Vagina (tissue), 2 donors: ENCODE measurements around the gene EXO1. TPM values are rescaled to one million over a fixed set of nuclear protein-coding genes. Genes with fewer than 3 reads are reported as not detected.

Source experiments
- DNase-seq, 2 donors: peaks; one replicate each; pipeline ENCODE4 v3.0.0-alpha.2; 2017; ENCODE audit errors: extremely low spot score in 2 of 2
- H3K27ac ChIP-seq: fragments of 200-600 bp; sonication (generic); one replicate; pipeline ENCODE4 v1.5.1; 2019
- H3K27me3 ChIP-seq: fragments of 200-600 bp; sonication (generic); one replicate; pipeline ENCODE4 v1.5.1; 2019
- H3K36me3 ChIP-seq, 2 donors: fragments of 200-600 bp; sonication (generic); one replicate each; pipeline ENCODE4 v1.5.1; 2017 to 2019
- H3K4me1 ChIP-seq: fragments of 200-600 bp; sonication (generic); one replicate; pipeline ENCODE4 v1.5.1; 2019
- H3K4me3 ChIP-seq, 2 donors: fragments of 200-600 bp; sonication (generic); 1 replicate in 1 of 2; 2 replicates in 1 of 2; pipeline ENCODE4 v1.5.1; 2016 to 2019
- H3K9me3 ChIP-seq: fragments of 200-600 bp; sonication (generic); one replicate; pipeline ENCODE4 v1.5.1; 2019
- CTCF ChIP-seq, 3 experiments: fragments of 450-650 bp in 2 of 3; fragments of 200-600 bp in 1 of 3; sonication (generic) in 1 of 3; IDR thresholded peaks; one replicate each; pipeline ENCODE4 v1.5.1; 2017 to 2019; ENCODE audit warnings: antibody characterized with exemption in 3 of 3, mild to moderate bottlenecking in 2 of 3, moderate library complexity in 2 of 3
- POLR2A ChIP-seq, 2 donors: fragments of 450-650 bp; IDR thresholded peaks; one replicate each; pipeline ENCODE4 v1.6.1; 2017; ENCODE audit warnings: antibody characterized with exemption in 2 of 2, mild to moderate bottlenecking in 2 of 2, moderate library complexity in 2 of 2
- POLR2AphosphoS5 ChIP-seq, 2 donors: sonication (generic); formaldehyde crosslinking; IDR thresholded peaks; one replicate each; pipeline ENCODE4 v1.9.0; 2017; ENCODE audit warnings: antibody characterized with exemption in 2 of 2, mild to moderate bottlenecking in 2 of 2, low read depth in 1 of 2; ENCODE audit not compliant: insufficient read depth in 1 of 2
- intact Hi-C: fragments of 100-400 bp; cut with DNase I; formaldehyde crosslinking; loops from one replicate; pipeline ENCODE4 v1.15.1; 2023
- total RNA-seq: library from RNA; depleted of rRNA; stranded (reverse); fragments of >200 nt; gene quantifications from one replicate; pipeline ENCODE4 v1.2.3, GENCODE V29; 2016

Gene EXO1
- total RNA-seq, 1 donor from 2014 or later: 10.6 TPM

- TF ChIP-seq POLR2A (IDR thresholded peaks at IDR 0.05) (no peak), CTCF (IDR thresholded peaks at IDR 0.05) (no peak), POLR2AphosphoS5 (IDR thresholded peaks at IDR 0.05; ENCODE audit: insufficient read depth in 1 of 2, low read depth in 1 of 2) (no peak)
- no peaks in the 10 kb centered on the region for H3K27me3 ChIP-seq
- H3K9me3 ChIP-seq: no peaks in the 10 kb centered on the region
- H3K36me3 ChIP-seq: no peaks in the 10 kb centered on the region
- no peak overlapping the region for H3K4me3 ChIP-seq
- no peak for DNase-seq
- intact Hi-C loops: no loop called here
- H3K4me1 ChIP-seq: no peaks in the 10 kb centered on the region
- no peak overlapping the region for H3K27ac ChIP-seq
Observed at GRCh38 chr1:241808265-241808664, 39.7 kb upstream of the EXO1 start.

- H3K9me3 ChIP-seq: no peaks in the 10 kb centered on the region
- H3K36me3 ChIP-seq: no peaks in the 10 kb centered on the region
- no peak for DNase-seq
- H3K4me1 ChIP-seq: no peaks in the 10 kb centered on the region
- H3K4me3 ChIP-seq: no peak overlapping the region
- TF ChIP-seq POLR2A (IDR thresholded peaks at IDR 0.05): no peak
- no peak for TF ChIP-seq POLR2AphosphoS5 (IDR thresholded peaks at IDR 0.05; ENCODE audit: insufficient read depth in 1 of 2, low read depth in 1 of 2)
- no peaks in the 10 kb centered on the region for H3K27me3 ChIP-seq
- H3K27ac ChIP-seq: no peak overlapping the region
- intact Hi-C loops: no loop called here
Observed at GRCh38 chr1:241810769-241811405, 37.1 kb upstream of the EXO1 start.

GRCh38 chr1:241813768-241814320, 34.2 kb upstream of the EXO1 start:
- Histone ChIP-seq H3K36me3 (no peaks in the 10 kb centered on the region), H3K4me1 (no peaks in the 10 kb centered on the region), H3K4me3 (no peak overlapping the region), H3K27ac (no peak overlapping the region), H3K9me3 (no peaks in the 10 kb centered on the region), H3K27me3 (no peaks in the 10 kb centered on the region)
- no peak for DNase-seq
- intact Hi-C loops: no loop called here
- TF ChIP-seq POLR2A (IDR thresholded peaks at IDR 0.05) (no peak), POLR2AphosphoS5 (IDR thresholded peaks at IDR 0.05; ENCODE audit: insufficient read depth in 1 of 2, low read depth in 1 of 2) (no peak), CTCF (IDR thresholded peaks at IDR 0.05) (no peak)

GRCh38 chr1:241816008-241816407, 32.0 kb upstream of the EXO1 start:
- DNase-seq: no peak

GRCh38 chr1:241817331-241817792, 30.6 kb upstream of the EXO1 start:
- DNase-seq: no peak

More at GRCh38 chr1:241816008-241816407, 32.0 kb upstream of the EXO1 start:
- Histone ChIP-seq H3K4me1 (no peaks in the 10 kb centered on the region), H3K36me3 (no peaks in the 10 kb centered on the region), H3K4me3 (no peak overlapping the region), H3K27me3 (no peaks in the 10 kb centered on the region), H3K9me3 (no peaks in the 10 kb centered on the region), H3K27ac (no peak overlapping the region)
- intact Hi-C loops: no loop called here
- TF ChIP-seq POLR2A (IDR thresholded peaks at IDR 0.05) (no peak), CTCF (IDR thresholded peaks at IDR 0.05) (no peak)

More at GRCh38 chr1:241817331-241817792, 30.6 kb upstream of the EXO1 start:
- H3K27ac ChIP-seq: no peak overlapping the region
- no peaks in the 10 kb centered on the region for H3K36me3 ChIP-seq
- no peaks in the 10 kb centered on the region for H3K4me1 ChIP-seq
- TF ChIP-seq CTCF (IDR thresholded peaks at IDR 0.05) (no peak), POLR2A (IDR thresholded peaks at IDR 0.05) (no peak), POLR2AphosphoS5 (IDR thresholded peaks at IDR 0.05; ENCODE audit: insufficient read depth in 1 of 2, low read depth in 1 of 2) (no peak)
- no peak overlapping the region for H3K4me3 ChIP-seq
- intact Hi-C loops: no loop called here
- no peaks in the 10 kb centered on the region for H3K9me3 ChIP-seq
- H3K27me3 ChIP-seq: no peaks in the 10 kb centered on the region
